IPS DF 19.7 (cell line): ENCODE results near the gene PARD3.

ENCODE experiments used
- DNase-seq: peaks from one replicate; pipeline ENCODE4 v3.0.0-alpha.2; 2013; ENCODE audit warnings: low read depth, low spot score

The PARD3 gene

DNA sequence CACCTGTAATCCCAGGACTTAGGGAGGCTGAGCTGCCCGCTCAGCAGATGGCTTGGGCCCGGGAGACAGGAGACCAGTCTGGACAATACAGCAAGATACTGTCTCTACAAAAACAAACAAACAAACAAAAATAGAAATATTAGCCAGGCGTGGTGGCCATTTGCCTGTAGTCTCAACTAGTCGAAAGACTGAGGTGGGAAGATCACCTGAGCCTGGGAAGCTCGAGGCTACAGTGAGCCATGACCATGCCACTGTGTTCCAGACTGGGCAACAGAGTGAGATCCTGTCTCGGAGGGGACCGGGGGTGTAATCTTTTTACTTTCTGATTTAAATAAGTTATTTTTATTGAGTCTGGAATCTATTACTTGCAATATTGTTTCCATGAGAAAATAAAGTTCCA is 274.6 kb downstream of the PARD3 start:
- DNase-seq = no peak

DNA sequence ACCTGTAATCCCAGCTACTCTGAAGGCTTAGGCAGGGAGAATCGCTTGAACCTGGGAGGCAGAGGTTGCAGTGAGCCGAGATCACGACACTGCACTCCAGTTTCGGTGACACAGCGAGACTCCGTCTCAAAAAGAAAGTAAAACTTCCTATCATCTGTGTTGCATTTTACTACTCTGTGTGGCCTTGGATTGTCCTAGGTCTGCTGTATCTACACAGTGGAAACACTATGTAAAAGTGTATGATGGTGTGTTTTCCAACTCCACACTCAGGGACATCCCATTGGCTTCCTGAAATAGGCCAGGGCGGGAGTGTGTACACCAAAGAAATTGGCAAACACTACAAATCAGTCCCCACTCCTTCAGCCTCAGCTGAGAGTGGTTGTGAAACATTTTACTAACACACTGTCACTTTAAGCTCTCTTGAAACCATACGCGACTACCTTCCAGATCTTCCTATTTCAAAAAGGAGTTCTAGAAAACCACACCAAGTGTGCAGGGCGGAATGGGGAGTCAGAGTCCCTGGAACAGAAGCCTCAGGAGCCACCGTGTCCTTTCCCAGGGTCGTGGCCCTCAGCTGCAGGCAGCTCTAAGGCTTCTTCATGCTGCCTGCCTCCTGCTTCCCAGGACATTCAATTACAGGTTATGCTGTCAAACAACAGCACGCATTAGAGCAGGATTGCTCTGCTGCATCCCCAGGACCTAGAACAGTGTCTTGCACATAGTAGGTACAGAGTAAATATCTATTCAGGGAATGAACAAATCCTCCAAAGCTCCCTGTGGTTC is 275.4 kb downstream of the PARD3 start:
- DNase-seq = no peak

DNA sequence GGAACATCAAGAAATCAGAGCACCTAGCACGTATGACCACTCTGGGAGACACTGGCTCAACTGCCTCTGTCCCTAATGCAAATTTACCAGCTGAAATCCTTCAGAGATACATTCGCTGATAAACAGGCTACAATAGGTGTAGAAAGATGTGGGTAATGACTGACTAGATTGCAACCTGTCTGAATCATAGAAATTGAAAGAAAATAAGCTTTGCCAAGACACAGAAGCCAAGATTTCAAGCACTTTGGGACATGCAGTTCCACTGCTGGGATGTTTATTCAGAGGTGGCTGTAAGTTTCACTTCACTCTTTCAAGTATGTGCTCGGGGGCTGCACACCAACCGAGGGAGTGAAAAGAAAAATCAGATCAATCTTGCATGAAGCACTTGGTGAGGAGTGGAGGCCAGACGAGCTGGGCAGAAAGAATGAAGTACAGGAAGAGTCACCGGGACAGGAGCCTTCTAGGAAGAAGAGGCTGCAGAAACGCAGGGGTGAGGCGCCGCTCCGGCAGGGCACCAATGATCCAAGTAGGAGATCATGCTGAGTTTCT is 276.7 kb downstream of the PARD3 start:
- DNase-seq = no peak

DNA sequence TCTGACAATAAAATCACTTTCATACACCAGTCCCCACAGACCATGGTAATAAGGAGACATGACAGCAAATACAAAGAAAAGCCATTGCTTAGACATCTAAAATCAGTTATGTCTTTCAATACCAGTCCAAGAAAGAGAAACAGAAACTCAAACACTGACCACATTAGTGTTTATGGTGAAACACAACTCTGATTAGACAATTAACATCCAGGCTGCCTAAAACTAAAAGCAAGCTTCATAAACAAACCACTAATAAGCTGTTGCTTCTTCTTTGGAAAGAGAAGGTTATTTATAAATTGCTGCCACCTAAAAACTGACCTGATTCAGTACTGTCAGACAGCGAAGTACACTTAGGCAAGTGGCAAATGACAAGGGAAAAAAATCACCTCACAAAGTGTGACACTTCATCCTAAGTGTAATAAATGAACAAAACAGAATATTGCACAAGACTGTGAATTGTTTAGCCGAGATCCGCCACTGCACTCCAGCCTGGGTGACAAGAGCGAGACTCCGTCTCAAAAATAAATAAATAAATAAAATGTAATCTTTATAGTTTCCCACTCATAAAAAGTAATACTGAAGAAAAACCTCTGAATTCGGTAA is 277.4 kb downstream of the PARD3 start:
- DNase-seq = no peak

DNA sequence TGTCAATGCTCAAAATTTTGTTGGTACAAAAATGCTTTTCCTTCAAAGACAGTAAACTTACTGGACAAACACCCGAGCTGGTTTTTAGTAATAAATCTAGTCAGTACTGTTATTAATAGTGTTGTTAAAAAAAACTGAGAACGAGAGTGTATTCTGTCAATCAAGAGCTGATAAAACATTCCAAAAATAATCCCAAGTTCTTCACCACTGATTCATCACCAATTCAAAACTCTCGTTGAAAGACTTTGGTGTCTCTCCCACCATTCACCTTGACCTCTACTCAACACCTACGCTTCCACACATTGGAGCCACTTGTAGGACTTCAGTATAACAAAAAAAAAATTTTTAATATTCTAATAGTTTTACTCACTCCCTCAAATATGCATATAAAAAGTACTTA is 279.2 kb downstream of the PARD3 start:
- DNase-seq = no peak

DNA sequence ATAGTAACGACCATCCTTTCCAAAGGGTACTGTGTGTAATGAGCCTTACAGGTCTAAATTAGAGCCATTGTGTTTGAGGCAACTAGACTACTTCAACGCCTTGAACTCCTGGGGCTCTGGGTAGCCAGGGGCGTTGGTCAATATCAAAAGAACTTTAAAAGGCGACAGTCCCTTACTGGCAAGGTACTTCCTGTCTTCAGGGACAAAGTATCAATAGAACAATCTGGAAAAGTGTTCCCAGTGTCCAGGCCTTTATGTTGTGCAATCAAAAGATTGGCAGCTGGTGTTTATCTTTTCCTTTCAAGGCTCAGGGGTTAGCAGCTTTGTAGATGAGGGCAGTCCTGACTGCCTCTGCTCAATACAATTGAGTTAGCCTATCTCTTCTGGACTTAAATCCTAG is 284.3 kb downstream of the PARD3 start:
- no peak for DNase-seq

DNA sequence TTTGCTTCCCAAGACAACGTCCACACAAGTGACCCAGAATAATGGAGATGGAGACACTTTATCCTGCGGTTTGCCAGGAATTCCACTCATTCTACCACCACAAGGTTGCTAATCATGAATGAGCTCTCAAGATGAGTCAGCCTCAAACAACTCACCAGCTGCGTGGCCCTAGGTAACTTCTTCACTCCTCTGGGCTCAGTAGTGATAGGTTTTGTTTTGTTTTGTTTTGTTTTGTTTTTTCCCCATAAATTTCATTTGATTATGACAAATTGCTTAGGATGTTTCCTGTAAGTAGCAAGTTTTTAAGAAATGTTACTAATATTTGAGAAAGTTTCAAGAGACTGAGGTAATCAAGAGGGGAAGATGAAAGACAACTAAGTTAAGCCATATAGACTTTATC is 286.8 kb downstream of the PARD3 start:
- peak; percentile 76 for DNase-seq

DNA sequence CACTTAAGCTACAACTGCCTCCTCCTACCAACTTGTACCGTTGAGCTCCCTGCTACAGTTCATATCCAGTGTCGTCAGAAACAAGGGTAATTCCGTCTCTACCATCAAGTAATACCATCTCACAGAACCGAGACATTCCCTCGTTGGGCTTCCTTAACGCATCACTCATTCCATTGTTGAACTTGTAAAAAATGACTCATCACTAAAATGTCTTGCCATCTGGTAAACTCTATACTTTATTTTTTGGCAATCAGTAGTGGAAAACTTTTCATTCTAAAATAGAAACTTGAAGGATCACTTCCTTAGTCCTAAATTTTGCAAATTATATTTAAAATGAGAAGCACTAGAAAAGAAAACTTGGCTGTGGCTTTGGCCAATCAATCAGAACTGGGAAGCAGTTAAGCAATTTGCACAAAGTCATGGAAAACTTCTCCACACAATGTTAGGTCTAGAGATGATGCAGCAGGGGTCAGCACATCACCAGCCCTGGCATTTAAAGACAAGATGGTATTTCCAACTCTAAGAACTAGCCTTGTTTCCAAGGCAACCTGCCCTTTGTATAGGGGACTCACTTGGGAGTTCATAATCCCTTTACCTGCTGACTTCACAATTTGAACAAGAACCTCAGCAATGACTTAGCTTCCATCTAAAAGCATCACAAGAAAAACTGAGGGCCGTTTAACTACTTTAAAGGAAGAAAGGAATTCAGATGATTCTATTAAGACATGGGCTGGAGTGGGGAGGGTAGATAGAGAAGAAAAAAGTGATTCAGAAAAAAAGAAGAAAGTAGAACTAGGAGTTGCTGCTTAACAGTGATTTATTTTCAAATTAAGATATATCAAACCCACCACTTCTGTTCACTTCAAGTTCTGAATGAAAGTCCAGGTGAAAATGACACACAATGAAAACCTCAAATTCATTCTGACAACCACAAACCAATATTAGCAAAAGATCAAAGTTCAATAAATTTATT is 288.1 kb downstream of the PARD3 start:
- peak; percentile 76 for DNase-seq

DNA sequence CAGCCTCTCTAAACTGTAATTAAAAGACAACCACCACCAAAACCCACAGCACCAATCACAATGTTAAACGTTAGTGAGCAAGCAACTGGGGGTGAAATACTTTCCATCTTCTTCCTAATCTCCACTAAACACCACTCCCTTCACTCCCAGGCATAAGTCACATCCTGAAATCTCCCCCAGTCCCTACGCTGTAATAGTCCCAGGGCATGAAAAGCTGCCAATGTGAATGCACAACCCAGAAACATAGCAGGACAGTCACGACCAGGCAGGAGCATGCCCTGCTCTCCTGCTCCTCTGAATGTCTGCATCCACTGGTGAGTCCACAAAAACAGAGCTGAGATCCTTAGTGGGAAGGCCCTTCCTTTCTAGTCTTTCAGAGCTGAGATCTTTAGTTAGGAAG is 288.9 kb downstream of the PARD3 start:
- no peak for DNase-seq

DNA sequence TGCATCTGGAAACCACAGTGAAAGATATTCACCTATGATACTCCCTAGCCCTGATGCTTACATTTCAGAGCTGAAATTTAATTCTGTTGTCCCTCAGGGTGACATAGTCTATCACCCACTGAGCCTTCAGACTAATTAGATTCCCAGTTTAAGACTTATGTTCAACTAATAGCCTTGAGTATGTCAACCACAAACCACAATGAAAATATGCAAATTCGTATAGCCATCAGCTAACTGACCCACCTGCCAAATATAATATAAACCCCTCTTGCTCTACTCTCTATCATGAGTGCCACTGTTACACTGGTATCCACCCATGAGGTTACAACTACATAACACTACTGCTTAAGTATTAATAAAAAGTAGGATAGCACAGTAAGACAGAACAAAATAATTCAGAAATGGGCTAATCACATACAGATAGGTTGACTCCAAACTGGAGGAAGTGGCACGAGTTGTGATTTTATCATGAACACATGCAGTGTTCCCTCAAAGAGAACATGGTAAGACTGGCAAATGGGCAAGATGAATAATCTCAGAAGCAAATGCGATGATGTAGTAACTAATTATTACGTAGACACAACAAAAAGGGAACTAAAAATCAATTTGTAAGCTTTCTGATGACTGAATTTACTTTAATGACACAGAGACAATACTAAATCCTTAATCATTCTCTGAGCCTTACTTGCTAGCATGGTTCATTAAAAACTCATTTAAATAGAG is 290.6 kb downstream of the PARD3 start:
- no peak for DNase-seq

DNA sequence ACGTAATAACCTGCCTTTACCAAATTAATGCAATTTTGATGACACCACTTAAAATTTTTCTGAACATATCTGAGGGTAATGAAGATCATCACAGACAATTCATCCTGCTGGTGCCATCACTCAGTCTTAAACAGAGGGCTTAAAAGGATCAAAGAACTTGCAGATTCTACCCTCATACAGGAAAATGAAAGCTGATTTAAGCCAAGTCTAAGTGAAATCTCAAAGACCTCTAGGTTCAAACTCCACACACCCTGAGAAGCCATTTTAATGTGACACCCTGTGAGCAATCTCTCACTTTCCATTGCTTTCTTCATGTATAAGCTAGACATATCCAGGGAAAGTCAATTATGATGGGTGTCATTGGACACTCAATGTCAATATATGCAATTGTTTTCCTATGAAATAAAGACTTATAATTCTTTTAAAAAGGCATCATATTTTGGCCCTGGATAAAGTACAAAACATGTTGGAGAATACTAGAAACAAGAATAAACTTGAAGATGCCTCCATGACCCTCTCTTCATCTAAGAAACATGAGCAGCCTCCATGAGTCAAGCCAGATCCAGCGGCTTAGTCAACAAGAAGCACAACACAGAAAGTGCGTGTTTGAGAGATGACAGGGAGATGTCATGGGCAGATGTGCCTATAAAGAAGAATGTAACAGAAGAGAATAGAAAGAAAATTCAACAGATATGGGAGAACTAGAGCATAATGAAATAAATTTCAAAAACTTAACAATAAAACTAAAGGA is 291.9 kb downstream of the PARD3 start:
- DNase-seq = no peak

DNA sequence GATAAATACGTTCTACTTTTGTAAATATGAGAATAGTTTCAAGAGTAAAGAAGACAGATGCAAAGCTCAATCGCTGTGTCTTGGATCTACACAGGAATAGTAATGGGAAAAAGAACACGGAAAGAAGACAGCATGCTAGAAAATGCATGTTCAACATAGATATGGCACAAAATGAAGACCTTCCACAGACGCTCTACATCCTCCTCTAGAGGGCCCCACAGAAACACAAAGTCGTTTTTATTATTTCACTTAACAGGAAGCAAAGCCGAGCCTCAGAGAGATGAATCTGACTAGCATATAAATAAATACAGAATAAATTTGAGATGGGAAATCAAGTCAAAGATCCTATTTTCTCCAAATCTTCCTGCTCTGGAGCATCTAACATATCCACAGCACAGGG is 292.6 kb downstream of the PARD3 start:
- no peak for DNase-seq

DNA sequence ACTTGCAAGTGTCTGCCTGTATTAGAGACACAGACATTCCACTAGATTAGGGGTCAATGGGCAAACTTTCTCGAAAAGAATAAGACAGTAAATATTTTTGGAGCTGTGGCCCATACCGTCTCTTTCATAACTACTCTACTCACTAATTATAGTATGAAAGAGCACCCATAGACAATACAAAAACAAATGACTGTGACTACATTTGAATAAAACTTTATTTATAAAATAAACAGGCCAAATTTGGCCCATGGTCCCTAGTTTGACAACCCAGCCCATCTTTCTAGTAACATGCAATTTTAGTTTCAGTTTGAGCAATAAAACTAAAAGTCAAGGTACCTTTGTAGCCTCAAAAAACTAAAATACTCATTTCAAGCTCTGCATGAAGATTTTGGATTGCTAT is 294.6 kb downstream of the PARD3 start:
- no peak for DNase-seq

DNA sequence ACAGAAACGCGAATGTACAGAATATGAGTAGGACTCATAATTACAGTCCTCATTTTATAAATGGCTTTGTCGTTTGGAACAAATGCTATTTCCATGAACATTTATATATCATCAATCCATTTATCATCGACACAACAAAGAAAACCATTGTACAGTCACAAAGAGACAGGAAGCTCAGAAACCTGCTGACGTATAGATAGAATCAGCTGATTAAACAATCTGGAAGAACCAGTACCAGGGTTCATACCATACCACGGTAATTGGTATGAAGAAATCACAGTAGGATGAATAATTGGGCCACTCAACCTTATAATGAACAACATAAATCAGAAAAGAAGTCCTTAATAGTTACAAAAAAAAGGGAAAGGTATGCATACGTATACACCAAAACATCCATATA is 295.0 kb downstream of the PARD3 start:
- DNase-seq = no peak

DNA sequence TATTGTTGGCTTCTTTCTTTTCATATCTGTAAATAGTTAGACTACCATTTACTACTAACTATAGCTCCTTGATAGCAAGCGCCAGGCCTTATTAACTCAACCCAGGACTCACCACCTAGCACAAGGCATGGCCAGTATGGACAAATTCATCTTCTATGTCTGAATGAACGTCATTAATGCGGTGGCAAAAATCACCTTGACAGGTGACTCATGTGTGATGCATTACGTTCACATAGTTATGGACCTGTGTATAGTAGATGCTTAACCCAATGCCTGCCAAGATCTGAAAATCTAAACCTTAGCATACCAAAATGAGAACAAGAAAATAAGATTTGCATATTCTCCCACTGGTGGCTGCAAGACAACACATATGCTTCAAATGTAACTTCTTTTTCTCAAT is 300.8 kb downstream of the PARD3 start:
- DNase-seq = no peak

DNA sequence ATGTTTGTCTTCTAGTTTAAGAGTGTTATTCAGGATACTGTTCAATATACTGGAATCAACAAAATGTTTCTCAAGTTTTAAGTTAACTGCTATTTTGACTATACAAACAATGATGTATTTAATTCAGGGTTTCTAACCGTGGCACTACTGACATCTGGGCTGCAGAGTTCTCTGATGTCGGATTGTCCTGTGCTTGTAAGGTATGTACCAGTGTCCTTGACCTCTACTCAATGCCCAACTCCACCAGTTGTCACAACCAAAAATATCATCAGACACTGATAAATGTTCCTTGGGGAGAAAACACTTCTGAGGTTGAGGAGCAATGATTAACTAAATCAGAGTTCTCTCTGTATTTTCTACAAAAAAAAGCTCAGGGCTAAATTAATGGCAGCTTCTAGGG is 301.5 kb downstream of the PARD3 start:
- DNase-seq = no peak

DNA sequence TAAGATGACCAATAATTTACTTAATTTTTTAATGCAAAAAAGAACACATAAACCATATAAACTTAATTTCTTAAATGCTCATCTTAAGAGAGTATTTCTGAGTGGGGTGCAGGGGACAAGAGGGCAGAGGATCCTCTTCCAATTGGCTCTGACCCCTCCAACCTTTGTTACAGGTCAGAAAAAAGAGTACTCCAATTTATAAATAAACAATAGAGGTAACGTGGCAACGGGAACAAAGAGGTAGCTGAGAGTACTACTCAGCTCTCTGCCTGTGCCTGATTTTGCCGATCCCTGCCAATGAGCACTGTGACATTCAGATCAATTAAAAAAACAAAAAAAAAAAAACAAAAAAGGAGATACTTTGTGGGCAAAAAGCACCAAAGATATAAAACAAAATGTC is 307.9 kb downstream of the PARD3 start:
- no peak for DNase-seq

DNA sequence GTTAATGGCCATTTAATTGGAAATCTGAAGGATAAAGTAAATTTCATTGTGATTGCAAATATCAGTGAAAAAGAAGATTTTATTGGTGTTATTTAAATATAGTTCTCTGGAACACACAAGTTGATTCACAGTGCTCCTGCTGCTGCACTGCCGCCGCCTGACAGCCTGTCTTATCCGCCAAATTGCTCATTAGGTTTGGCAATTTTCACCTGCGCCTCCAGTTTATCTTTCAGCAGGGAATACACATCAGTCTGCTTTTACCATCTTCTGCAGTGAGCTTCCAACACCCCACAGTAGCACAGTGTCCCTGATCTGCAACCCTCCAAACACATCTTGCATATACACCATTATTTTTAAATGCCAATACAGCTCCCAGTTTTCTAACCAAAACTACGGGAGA is 308.3 kb downstream of the PARD3 start:
- DNase-seq = no peak

DNA sequence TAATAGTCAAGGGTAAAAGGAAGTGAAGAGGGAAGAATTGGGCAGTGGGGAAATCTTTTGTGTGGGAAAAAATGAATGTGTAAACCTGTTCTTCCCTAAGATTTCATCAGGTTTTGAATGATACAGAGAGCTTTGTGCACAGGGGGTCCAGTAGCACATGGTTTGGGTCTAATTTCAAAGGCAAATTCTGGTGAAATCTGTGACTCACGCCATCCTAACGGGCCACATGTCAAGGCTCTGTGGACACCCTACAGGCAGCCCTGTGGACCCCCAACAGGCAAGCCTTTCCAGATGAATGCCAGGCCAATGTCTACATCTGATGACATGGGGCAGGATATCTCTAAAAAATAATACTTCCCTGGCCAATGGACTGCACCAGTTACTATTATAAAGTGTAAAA is 309.8 kb downstream of the PARD3 start:
- no peak for DNase-seq

DNA sequence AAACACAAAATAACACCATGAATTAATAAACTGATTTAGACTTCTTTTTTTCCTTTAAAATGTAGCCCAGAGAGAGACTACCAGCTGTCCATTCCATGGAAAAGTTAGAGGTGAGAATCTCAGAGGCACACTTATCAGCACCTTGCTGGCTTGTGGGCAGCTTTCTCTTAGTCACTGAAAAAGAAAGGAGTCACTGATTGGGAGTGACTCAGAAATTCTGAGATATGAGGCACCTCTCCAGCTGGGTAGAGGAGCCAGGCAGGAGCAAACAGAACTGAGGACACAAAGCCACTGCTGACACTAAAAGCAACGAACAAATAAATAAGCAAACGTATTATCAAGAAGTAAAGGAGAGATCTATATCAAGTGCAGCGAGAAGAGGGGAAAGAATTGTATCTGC is 310.6 kb downstream of the PARD3 start:
- DNase-seq = no peak

DNA sequence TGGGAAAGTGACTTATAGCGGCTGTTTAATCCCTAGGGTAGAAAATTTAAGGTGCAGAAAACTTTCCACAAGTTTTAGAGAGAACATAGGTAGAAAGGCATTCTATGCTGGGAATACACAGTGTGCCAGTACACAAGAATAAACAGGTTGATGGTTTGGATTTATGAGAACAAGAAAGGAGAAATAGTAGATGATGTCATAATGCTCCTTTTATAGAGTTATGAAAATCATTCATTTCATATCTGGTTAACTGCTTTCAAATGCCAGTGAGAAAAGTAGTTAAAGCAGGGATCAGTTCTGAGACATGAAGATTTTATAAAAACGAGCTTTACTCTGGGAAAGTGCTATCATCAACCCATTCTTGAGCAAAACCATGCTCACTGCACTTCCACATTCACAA is 311.4 kb downstream of the PARD3 start:
- DNase-seq = no peak
